ENCODE measurements around the gene C1QC.

The C1QC gene

DNA sequence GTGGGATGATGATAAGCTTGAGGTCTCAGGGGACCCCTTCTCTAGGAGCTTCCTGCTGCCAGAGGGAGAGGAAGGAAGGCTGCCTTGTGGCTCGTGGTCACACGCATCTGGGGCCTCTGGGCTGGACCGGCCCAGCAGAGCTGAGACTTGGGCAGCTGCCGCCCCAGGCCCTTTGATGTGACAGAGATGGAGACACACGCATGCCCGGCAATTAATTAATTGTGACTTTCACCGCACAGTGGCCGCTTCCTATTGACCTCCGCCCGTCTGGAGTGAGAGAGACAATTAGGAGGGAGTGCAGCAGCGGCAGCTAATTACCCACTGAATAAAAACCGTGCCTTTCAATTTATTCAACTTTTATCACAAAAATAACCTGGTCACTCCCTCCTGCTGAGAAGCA, 23.6 kb upstream of the C1QC start:
- no peak for DNase-seq (ENCODE audit: low read depth)

- DNase-seq (ENCODE audit: low read depth): no peak
Measured at GRCh38 chr1:22621761-22622160, 21.7 kb upstream of the C1QC start.

GRCh38 chr1:22625262-22625925, 18.0 kb upstream of the C1QC start:
- no peak for DNase-seq (ENCODE audit: low read depth)

DNA sequence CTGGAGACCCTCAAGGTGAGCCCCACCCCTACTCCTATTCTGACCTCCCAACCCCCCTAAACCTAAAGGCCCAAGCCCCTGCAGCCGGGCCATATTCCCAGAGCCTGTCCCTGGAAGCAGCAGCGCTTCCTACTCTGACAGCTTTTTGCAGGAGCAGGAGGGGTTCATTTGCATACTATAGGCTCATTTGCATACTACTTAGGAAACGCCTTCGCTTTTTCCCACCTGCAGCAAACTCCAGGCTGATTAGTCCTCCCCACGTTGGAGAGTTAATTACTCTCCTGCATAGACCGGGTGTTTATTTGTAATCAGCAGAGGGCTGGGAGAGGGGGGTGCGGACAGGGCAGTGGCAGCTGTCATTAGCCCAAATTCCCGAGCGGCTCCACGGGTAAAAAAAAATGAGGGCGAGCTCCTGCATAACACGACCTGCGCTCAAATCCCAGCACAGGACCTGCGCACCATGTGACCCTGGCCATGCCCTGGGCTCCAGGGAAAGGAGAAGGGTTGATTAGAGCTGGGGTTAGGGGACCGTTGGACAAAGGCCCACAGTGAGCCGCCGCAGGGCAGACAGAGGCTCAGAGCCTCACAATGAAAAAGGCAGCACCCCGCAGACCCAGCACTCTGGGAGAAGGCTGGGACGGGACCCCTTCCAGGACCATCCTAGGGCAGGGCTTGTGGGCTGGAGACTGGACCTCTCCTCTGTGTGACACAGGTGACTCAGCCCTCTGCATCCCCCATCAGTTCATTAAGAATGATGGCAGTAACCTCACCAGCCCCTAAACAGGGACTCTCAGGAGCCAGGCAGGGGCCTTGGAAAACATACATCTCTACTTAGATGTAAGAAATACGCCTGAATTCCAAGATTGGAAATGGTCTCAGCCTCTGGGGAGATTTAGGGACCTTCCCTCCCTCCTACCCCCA, 16.9 kb upstream of the C1QC start:
- DNase-seq (ENCODE audit: low read depth): no peak

GRCh38 chr1:22627331-22627730, 16.1 kb upstream of the C1QC start:
- no peak for DNase-seq (ENCODE audit: low read depth)

- DNase-seq (ENCODE audit: low read depth): no peak
Measured at GRCh38 chr1:22628698-22629444, 14.6 kb upstream of the C1QC start.

DNA sequence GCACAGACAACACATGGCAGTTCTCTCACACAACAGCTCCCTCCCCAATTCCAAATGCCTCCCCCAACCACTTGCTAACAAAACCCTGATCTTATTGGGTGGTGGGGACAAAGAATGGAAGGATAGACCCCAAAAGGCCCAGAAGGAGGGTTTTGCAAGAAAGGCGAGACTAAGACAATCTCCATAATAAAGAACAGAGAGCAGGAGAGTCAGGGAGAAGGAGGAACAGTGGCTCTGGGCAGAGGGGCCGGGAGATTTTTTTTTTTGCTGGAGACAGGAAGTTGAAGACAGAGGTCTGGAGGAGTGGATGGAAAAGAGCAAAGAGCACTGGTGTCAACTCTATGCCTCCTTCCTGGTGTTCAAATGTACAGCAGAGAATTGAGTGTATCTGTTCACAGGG, 13.5 kb upstream of the C1QC start:
- DNase-seq (ENCODE audit: low read depth): no peak

- no peak for DNase-seq (ENCODE audit: low read depth)
Measured at GRCh38 chr1:22633697-22634463, 9.6 kb upstream of the C1QC start.

DNA sequence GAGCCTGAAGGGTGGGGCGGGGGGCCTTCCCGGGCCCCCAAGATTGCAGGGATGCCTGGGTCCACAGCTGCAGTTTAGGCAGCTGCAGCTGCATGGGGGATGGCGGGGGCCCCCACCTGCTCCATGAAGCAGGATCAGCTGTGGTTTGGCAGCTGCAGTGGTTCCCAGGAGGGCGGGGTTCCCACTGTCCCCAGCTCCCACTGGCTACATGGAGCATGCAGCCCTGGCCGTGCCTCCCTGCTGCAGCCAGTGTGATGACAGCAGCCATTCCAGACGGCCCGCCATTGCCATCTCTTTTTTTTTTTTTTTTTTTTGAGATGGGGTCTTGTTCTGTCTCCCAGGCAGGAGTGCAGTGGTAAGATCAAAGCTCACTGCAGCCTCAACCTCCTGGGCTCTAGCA, 8.0 kb upstream of the C1QC start:
- no peak for DNase-seq (ENCODE audit: low read depth)

GRCh38 chr1:22636353-22636752, 7.1 kb upstream of the C1QC start, which contains the start of gene C1QA:
TSS of gene C1QA (plus strand) at chr1:22636628. CDS start at chr1:22637617, 989 bp downstream.
- DNase-seq (ENCODE audit: low read depth): no peak

DNA sequence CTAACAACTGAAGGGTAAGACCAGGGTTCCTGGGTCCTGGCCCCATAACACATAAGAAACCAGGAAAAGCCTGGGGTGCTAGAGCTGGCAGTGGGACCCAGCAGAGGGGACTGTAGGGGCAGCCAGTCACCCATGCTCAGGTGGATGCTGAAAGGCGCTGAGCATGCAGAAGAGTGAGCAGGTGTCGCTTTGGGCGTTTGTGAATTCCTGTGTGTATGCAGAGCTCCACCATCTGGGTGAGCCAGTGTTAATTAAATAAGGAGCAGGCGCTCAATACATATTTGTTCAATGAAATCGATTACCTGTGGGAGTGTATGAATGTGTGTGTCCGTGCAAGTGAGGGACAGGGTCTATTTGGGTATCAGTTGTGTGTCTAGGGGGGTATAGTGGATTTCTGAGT, 6.5 kb upstream of the C1QC start:
- DNase-seq (ENCODE audit: low read depth): no peak

GRCh38 chr1:22637907-22638445, 5.5 kb upstream of the C1QC start:
- DNase-seq (ENCODE audit: low read depth): no peak

- DNase-seq (ENCODE audit: low read depth): no peak
Measured at GRCh38 chr1:22638476-22639234, 4.8 kb upstream of the C1QC start.

GRCh38 chr1:22639286-22639685, 4.1 kb upstream of the C1QC start:
- no peak for DNase-seq (ENCODE audit: low read depth)

GRCh38 chr1:22641247-22641646, 2.2 kb upstream of the C1QC start:
- DNase-seq (ENCODE audit: low read depth): no peak

DNA sequence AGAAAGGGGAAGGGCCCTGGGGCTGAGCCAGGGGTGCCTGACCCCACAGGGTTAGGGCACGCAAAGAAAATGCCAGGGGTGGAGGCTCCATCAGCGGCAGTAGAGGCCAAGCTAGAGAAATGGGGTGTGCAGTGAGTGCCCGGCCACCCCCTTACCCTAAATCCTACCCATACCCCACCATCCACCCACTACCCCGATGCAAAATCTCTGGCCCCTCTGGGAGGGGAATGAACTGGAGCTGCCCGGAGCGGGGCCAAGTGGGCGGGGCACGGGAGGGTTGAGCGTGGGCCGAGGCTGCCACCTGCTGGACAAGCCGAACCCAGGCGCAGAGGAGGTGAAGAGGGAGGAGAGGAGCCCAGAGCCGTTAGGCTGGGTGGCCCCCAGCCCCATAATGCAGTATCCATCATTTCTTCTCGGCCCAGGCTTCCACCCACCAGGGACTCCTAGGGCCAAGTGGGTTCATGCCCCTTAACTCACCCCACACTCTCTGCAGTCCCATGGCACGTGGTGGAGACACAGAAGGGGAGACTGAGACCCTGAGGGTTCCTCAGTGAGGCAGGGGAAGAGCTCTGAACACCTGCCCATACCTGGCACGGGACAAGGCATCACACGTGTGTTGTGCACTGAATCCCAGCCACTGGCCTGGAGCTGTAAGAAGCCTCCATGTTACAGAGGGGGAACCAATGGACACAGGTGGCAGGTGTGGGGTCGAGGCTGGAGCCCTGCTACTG, 1.4 kb upstream of the C1QC start:
- DNase-seq (ENCODE audit: low read depth): peak; percentile 52

- no peak for DNase-seq (ENCODE audit: low read depth)
Measured at GRCh38 chr1:22643928-22644327, 495 bp downstream of the C1QC start.

DNA sequence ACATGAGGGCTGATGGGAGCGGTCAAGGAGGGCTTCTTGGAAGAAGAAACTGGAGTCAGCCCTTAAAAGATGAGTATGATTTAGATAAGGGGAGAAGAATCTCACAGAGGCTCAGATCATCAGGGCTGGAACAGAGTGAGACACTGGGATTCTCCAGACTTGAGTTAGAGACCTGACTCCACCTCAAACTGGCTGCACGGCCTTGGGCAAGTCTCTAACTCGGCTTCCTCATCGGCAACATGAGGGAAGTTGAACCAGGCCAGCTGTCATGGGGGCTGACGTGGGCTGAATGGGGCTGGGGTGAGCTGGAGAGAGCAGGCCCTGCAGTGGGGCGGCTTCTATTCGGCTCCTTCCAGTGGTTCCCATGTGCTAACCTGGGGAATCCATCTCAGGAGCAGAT, 2.5 kb downstream of the C1QC start:
- no peak for DNase-seq (ENCODE audit: low read depth)

GRCh38 chr1:22646384-22646783, 3.0 kb downstream of the C1QC start:
- DNase-seq (ENCODE audit: low read depth): no peak

DNA sequence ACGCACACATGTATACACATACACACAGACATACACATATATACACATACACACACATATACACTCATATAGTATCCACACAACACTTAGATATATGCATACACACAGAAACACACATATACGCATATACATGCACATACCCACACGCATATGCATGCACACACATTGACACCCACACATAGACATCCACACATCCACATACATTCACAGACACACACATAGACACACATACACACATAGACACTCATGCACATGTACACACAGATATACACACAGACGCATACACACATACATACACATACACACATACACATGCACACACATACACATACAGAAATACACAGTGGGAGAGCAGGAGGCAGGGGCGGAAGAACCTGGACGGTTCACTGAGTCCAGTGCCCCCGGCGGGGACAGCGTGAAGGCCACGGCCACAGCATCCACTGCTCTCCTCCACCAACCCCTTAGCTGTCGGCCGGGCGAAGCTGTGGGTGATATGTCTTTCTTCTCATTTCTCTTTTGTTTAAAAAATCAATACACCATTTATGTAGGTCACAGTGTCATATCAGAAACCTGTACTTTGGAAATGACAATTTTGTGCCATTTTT, 6.8 kb downstream of the C1QC start:
- DNase-seq (ENCODE audit: low read depth): no peak

Measured in stimulated activated CD4-positive, alpha-beta T cell treated with anti-CD3 and anti-CD28 coated beads, Interleukin-2, amount 100 ng/mL, for 4 hours (primary cell).